ENCODE data around the gene BBS12.

The BBS12 gene

DNA sequence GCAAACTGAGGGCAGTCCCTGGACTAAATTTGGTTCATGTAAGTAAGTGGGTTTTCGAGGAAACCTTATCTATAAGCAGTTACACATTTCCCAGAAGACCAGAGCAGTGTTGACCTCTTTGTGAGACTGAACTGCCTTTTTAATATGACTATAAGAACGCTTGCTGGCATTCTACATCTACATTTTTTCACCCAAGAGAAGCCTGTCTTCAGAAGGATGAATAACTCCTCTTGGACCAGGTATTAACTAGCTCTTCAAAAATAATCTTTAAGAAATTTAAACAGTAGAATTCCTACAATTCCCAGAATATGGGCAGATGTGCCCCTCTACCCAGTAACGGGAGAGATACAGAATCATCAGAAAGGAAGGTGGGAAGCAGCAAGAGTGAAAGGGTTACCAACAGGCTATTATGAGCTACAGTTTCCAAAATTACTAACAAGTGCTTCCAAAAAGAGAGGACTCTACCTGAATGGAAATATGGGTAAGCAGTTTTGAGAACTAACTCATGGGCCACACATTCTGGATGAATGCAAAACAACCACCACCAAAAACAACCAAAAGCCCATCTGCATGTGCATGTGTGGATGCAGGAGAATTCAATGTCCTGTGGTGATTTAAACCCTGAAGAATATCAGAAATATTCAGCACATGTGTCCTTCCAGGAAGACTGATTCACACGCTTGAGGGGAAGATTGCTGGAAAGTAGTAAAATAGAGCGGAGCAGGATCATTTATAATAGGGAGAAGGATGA, 17.4 kb downstream of the BBS12 start:
- DNase-seq (ENCODE audit: low spot score), result no peak
- TF ChIP-seq, protein P1, sequence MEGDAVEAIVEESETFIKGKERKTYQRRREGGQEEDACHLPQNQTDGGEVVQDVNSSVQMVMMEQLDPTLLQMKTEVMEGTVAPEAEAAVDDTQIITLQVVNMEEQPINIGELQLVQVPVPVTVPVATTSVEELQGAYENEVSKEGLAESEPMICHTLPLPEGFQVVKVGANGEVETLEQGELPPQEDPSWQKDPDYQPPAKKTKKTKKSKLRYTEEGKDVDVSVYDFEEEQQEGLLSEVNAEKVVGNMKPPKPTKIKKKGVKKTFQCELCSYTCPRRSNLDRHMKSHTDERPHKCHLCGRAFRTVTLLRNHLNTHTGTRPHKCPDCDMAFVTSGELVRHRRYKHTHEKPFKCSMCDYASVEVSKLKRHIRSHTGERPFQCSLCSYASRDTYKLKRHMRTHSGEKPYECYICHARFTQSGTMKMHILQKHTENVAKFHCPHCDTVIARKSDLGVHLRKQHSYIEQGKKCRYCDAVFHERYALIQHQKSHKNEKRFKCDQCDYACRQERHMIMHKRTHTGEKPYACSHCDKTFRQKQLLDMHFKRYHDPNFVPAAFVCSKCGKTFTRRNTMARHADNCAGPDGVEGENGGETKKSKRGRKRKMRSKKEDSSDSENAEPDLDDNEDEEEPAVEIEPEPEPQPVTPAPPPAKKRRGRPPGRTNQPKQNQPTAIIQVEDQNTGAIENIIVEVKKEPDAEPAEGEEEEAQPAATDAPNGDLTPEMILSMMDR (IDR thresholded peaks at IDR 0.05; ENCODE audit: extremely low read depth, missing control alignments), result no peak

DNA sequence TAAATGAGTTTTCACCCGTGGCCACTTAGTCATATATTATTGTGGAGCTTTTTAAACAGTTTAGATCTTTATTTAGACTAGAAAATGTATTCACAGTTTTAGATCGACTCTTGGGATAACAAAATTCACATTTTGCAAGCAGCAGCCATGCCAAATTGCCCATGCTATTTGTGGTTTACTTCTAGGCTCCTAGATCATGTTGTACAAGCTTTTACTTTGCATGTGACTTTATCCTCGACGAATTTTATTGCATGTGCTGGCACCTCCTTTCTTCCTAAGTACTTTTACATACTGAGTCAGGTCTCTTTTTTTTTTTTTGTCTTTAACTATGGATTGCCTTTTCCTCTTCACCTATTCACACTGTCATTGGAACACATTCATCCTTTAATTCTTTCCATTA, 23.2 kb downstream of the BBS12 start:
- TF ChIP-seq, protein P1 (IDR thresholded peaks at IDR 0.05; ENCODE audit: extremely low read depth, missing control alignments), result no peak
- no peak for DNase-seq (ENCODE audit: low spot score)

- TF ChIP-seq, protein P1 (IDR thresholded peaks at IDR 0.05; ENCODE audit: extremely low read depth, missing control alignments), result peak; percentile 15
- DNase-seq (ENCODE audit: low spot score), result peak; percentile 20
Measured at GRCh38 chr4:122758033-122758432, 25.5 kb downstream of the BBS12 start.

DNA sequence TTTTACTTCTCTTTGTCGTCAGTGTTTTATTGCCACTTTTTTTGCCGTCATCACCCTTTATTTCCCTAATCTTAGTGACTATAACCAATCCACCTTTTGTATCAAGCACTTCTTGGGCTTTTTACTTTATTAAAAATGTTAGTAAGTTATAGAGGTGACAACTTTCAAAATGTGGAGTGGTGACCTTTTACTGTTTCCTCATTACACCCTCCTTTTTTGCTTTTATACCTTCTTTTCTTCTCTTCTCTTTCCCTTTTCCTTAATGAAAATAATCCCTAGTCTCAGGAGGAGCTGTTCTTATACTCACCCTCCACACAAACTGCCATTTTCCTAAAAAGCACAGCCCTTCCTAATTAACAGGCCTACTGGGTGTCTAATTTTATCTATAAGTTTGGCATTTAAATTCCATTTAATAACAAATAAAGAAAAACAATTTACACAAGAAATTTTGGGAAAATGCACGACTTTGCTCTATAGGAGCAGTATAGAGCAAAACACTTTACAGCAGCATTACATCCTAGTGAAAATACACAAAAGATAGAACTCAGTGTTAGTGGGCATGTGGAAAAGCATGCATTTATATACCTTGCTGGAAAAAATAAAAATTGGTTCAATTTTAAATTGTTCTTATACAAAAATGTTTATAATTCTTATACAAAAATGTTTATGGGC, 27.3 kb downstream of the BBS12 start:
- TF ChIP-seq, protein P1 (IDR thresholded peaks at IDR 0.05; ENCODE audit: extremely low read depth, missing control alignments), result no peak
- DNase-seq (ENCODE audit: low spot score), result no peak

GRCh38 chr4:122762520-122762919, 30.0 kb downstream of the BBS12 start:
- TF ChIP-seq, protein P1 (IDR thresholded peaks at IDR 0.05; ENCODE audit: extremely low read depth, missing control alignments), result no peak
- no peak for DNase-seq (ENCODE audit: low spot score)

DNA sequence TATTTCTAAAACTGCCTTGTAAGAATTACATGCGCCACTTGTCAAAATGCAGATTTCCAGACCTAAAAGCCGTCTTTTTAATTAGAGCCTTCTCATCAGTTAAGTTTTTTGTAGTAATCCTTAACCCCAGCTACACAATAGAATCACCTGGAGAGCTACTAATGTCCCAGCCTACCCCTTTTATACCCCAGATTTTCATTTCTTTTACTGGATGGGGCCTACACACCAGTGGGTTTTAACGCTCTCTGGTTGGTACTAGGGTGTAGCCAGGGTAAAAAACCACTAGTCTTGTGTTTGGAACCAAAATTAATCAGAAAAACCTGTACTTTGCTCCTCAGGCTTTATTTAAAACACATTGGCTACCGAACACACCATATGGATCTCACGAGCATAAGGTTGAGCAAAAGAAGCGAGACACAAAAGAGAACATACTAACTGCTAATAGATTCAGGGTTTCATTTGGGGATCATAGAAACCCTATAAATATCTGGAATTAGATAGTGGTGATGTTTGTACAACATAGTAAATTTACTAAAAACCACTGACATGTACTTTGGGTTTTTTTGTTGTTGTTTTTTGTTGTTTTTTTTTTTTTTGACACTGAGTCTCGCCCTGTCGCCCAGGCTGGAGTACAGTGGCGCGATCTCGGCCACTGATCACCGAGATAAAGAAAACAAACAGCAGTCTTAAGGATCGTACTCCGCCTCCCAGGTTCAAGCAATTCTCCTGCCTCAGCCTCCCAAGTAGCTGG, 30.6 kb downstream of the BBS12 start:
- no peak for DNase-seq (ENCODE audit: low spot score)
- TF ChIP-seq, protein P1 (IDR thresholded peaks at IDR 0.05; ENCODE audit: extremely low read depth, missing control alignments), result no peak

Data from GM20000 (cell line).